A673 (cell line): Measurements from ENCODE around the gene CNTN6. TPM values are rescaled to one million over a fixed set of nuclear protein-coding genes. Genes with fewer than 3 reads are reported as not detected.

Experiments
- BruUV-seq: library from RNA; stranded (reverse); fragments of 400-500 nt; replicated peaks from 2 replicates; lab custom pipeline; 2021; lab: Mats Ljungman, UMichigan
- CTCF ChIA-PET: fragments of 300-600 bp; sonication (Branson Sonifier 250); formaldehyde crosslinking; loops from one replicate; lab custom pipeline; 2022; ENCODE audit warnings: antibody characterized with exemption; lab: Charles Lee
- POLR2A ChIA-PET: fragments of 300-600 bp; sonication (Branson Sonifier 250); formaldehyde crosslinking; loops from one replicate; lab custom pipeline; 2022; ENCODE audit warnings: antibody characterized with exemption; ENCODE audit not compliant: low non-redundant PET; lab: Charles Lee
- DNase-seq: peaks from one replicate; pipeline ENCODE4 v3.0.0-alpha.2; 2015; ENCODE audit warnings: low spot score
- H3K27ac ChIP-seq: fragments of 200-600 bp; sonication (generic); 2 replicates; pipeline ENCODE4 v1.5.1; 2016; ENCODE audit warnings: mixed run types, low read depth, mild to moderate bottlenecking, mixed read lengths, antibody characterized with exemption, low read length; ENCODE audit not compliant: poor library complexity, severe bottlenecking
- H3K27me3 ChIP-seq: fragments of 200-600 bp; sonication (generic); replicated peaks from 2 replicates; pipeline ENCODE4 v1.6.1; 2017; ENCODE audit warnings: mixed run types, low read depth, mild to moderate bottlenecking, mixed read lengths, antibody characterized with exemption, low read length; ENCODE audit not compliant: insufficient read depth, poor library complexity
- H3K36me3 ChIP-seq: fragments of 200-600 bp; sonication (generic); 2 replicates; pipeline ENCODE4 v1.6.1; 2016; ENCODE audit warnings: mixed run types, mild to moderate bottlenecking, mixed read lengths, antibody characterized with exemption, low read length; ENCODE audit not compliant: insufficient read depth, poor library complexity, severe bottlenecking
- H3K4me1 ChIP-seq: fragments of 200-600 bp; sonication (generic); 2 replicates; pipeline ENCODE4 v1.6.1; 2017; ENCODE audit warnings: mixed run types, mild to moderate bottlenecking, mixed read lengths, antibody characterized with exemption, low read length; ENCODE audit not compliant: insufficient read depth, poor library complexity, severe bottlenecking
- H3K4me3 ChIP-seq: fragments of 200-600 bp; sonication (generic); 2 replicates; pipeline ENCODE4 v1.5.1; 2016; ENCODE audit warnings: low read depth, mixed run types, mild to moderate bottlenecking, mixed read lengths, low read length; ENCODE audit not compliant: poor library complexity, severe bottlenecking
- H3K9me3 ChIP-seq: fragments of 200-600 bp; sonication (generic); 2 replicates; pipeline ENCODE4 v1.6.1; 2016; ENCODE audit warnings: mixed run types, low read depth, mild to moderate bottlenecking, mixed read lengths, antibody characterized with exemption, low read length; ENCODE audit not compliant: poor library complexity, severe bottlenecking
- EZH2 ChIP-seq: fragments of 200-600 bp; sonication (generic); IDR thresholded peaks from 2 replicates; pipeline ENCODE4 v1.6.1; 2017; ENCODE audit warnings: borderline replicate concordance, low read depth, mild to moderate bottlenecking, mixed read lengths, antibody characterized with exemption, low read length; ENCODE audit not compliant: poor library complexity, severe bottlenecking
- intact Hi-C: fragments of 100-400 bp; cut with micrococcal nuclease; formaldehyde crosslinking; loops from one replicate; pipeline ENCODE4 v1.10.0; 2022; ENCODE audit not compliant: unreplicated experiment
- total RNA-seq: library from RNA; stranded (reverse); gene quantifications from 2 replicates; pipeline ENCODE4 v1.2.3, GENCODE V29; 2021
- TF ChIP-seq, protein P1 (sequence below): fragments of 300-800, 200-600 bp; sonication (generic); conservative IDR thresholded peaks from 2 replicates; pipeline ENCODE4 v1.5.1; 2017; ENCODE audit warnings: low read depth, mild to moderate bottlenecking, antibody characterized with exemption, low read length, moderate library complexity, mixed read lengths

Gene CNTN6
- total RNA-seq, 1 experiment from 2014 or later, result 0.28 TPM

GRCh38 chr3:1326546-1326945 is 233.7 kb downstream of the CNTN6 start:
- Histone ChIP-seq H3K4me1 (peaks cover 9% of the 10 kb centered on the region), H3K36me3 (no peaks in the 10 kb centered on the region), H3K27ac (no peak overlapping the region), H3K4me3 (no peak overlapping the region), H3K27me3 (no peaks in the 10 kb centered on the region), H3K9me3 (peaks cover 4% of the 10 kb centered on the region)
- no peak for DNase-seq
- no peak for TF ChIP-seq EZH2
- TF ChIP-seq, protein P1, sequence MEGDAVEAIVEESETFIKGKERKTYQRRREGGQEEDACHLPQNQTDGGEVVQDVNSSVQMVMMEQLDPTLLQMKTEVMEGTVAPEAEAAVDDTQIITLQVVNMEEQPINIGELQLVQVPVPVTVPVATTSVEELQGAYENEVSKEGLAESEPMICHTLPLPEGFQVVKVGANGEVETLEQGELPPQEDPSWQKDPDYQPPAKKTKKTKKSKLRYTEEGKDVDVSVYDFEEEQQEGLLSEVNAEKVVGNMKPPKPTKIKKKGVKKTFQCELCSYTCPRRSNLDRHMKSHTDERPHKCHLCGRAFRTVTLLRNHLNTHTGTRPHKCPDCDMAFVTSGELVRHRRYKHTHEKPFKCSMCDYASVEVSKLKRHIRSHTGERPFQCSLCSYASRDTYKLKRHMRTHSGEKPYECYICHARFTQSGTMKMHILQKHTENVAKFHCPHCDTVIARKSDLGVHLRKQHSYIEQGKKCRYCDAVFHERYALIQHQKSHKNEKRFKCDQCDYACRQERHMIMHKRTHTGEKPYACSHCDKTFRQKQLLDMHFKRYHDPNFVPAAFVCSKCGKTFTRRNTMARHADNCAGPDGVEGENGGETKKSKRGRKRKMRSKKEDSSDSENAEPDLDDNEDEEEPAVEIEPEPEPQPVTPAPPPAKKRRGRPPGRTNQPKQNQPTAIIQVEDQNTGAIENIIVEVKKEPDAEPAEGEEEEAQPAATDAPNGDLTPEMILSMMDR, result no peak
- BruUV-seq, result no TSS peak
- ChIA-PET POLR2A (no interaction called here), CTCF (no interaction called here)
- intact Hi-C loops, result no loop called here

DNA sequence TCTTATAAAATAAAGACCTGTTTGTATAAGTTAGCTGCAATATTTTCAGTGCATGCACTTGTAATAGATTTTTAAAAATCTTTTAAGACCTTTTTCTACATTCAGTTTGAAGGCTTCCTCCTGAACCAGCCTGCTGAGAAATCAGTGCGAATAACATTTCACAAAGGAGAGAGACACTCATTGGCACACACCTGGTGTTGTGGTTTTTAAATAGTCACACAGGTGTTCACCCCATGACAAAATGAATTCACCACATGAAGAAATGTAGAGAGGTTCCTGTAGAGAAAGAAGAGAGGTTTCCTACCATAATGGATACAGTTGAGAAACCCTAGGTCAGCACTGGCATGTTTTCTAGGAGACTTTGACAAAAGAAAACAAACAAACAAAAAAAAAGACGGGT is 237.3 kb downstream of the CNTN6 start:
- POLR2A ChIA-PET, result no interaction called here
- no peak for DNase-seq
- CTCF ChIA-PET, result no interaction called here
- H3K27me3 ChIP-seq, result no peaks in the 10 kb centered on the region
- H3K4me3 ChIP-seq, result no peak overlapping the region
- peaks cover 4% of the 10 kb centered on the region for H3K9me3 ChIP-seq
- H3K36me3 ChIP-seq, result no peaks in the 10 kb centered on the region
- TF ChIP-seq, protein P1, result no peak
- TF ChIP-seq EZH2, result no peak
- no TSS peak for BruUV-seq
- H3K27ac ChIP-seq, result no peak overlapping the region
- intact Hi-C loops, result loop anchor here (5.0 kb wide), 1 partner anchor 243 kb away; no protein-coding TSS in a partner anchor
- H3K4me1 ChIP-seq, result peaks cover 23% of the 10 kb centered on the region

GRCh38 chr3:1346386-1346785 is 253.6 kb downstream of the CNTN6 start:
- no TSS peak for BruUV-seq
- no peak overlapping the region for H3K27ac ChIP-seq

More at GRCh38 chr3:1346386-1346785, 253.6 kb downstream of the CNTN6 start:
- intact Hi-C loops, result no loop called here
- no peaks in the 10 kb centered on the region for H3K27me3 ChIP-seq
- ChIA-PET CTCF (no interaction called here), POLR2A (no interaction called here)
- DNase-seq, result no peak
- TF ChIP-seq, protein P1, result no peak
- no peak for TF ChIP-seq EZH2
- no peak overlapping the region for H3K4me3 ChIP-seq
- peaks cover 5% of the 10 kb centered on the region for H3K9me3 ChIP-seq
- no peaks in the 10 kb centered on the region for H3K4me1 ChIP-seq
- H3K36me3 ChIP-seq, result no peaks in the 10 kb centered on the region
